Breast epithelium (tissue), 4 donors: ENCODE results near the gene GRPR. TPM values are rescaled to one million over a fixed set of nuclear protein-coding genes. Genes with fewer than 3 reads are reported as not detected.
A peak's percentile ranks its signal among the peaks of the same experiment; 100 is the strongest.

Experiments used
- DNase-seq, 2 donors: peaks; one replicate each; pipeline ENCODE4 v3.0.0-alpha.2; 2019; ENCODE audit warnings: low spot score in 2 of 2
- H3K27ac ChIP-seq, 2 donors: fragments of 200-600 bp; sonication (generic) in 1 of 2; one replicate each; pipeline ENCODE4 v1.5.1; 2016 to 2019; ENCODE audit warnings: mild to moderate bottlenecking in 1 of 2
- H3K27me3 ChIP-seq, 2 donors: fragments of 200-600 bp; sonication (generic) in 1 of 2; one replicate each; pipeline versions ENCODE4 v1.5.1 to v1.6.0; 2017 to 2019; ENCODE audit warnings: control low read depth in 1 of 2, mild to moderate bottlenecking in 1 of 2
- H3K36me3 ChIP-seq: fragments of 200-600 bp; one replicate; pipeline ENCODE4 v1.5.1; 2019
- H3K4me1 ChIP-seq, 2 donors: fragments of 200-600 bp; sonication (generic); one replicate each; pipeline ENCODE4 v1.5.1; 2016 to 2019; ENCODE audit warnings: control low read depth in 1 of 2
- H3K4me3 ChIP-seq, 3 donors: fragments of 200-600 bp; sonication (generic); 1 replicate in 2 of 3; 2 replicates in 1 of 3; pipeline ENCODE4 v1.5.1; 2016 to 2019; ENCODE audit warnings: mild to moderate bottlenecking in 3 of 3, moderate library complexity in 2 of 3
- H3K9me3 ChIP-seq, 2 donors: fragments of 200-600 bp; sonication (generic) in 1 of 2; one replicate each; pipeline ENCODE4 v1.5.1; 2016 to 2019; ENCODE audit warnings: control low read depth in 1 of 2
- POLR2A ChIP-seq: fragments of 450-650 bp; IDR thresholded peaks from one replicate; pipeline ENCODE4 v1.6.1; 2016; ENCODE audit warnings: antibody characterized with exemption, mild to moderate bottlenecking, moderate library complexity
- POLR2AphosphoS5 ChIP-seq, 3 donors: sonication (generic); formaldehyde crosslinking; IDR thresholded peaks; one replicate each; pipeline ENCODE4 v1.6.1; 2017; ENCODE audit warnings: antibody characterized with exemption in 3 of 3
- intact Hi-C: fragments of 100-400 bp; cut with DNase I; formaldehyde crosslinking; loops from one replicate; pipeline ENCODE4 v1.15.1; 2023; ENCODE audit warnings: low total_unique reads
- total RNA-seq, 3 donors: library from RNA; depleted of rRNA; stranded (reverse); fragments of >200 nt; gene quantifications; one replicate each; pipeline ENCODE4 v1.1.0, GENCODE V29; 2016
- TF ChIP-seq, protein P1 (sequence below), 3 donors: fragments of 450-650 bp; IDR thresholded peaks; one replicate each; pipeline ENCODE4 v1.5.1; 2016 to 2017; ENCODE audit warnings: antibody characterized with exemption in 3 of 3, mild to moderate bottlenecking in 3 of 3, moderate library complexity in 3 of 3

The GRPR gene
- total RNA-seq: 1 to 10 TPM in 2 of 3 donors, not detected in 1; 5.3 to 6.2 TPM

- DNase-seq: peak; percentile 55 to 67
- intact Hi-C loops: no loop called here
- no peak for TF ChIP-seq POLR2AphosphoS5 (IDR thresholded peaks at IDR 0.05)
- TF ChIP-seq, protein P1, sequence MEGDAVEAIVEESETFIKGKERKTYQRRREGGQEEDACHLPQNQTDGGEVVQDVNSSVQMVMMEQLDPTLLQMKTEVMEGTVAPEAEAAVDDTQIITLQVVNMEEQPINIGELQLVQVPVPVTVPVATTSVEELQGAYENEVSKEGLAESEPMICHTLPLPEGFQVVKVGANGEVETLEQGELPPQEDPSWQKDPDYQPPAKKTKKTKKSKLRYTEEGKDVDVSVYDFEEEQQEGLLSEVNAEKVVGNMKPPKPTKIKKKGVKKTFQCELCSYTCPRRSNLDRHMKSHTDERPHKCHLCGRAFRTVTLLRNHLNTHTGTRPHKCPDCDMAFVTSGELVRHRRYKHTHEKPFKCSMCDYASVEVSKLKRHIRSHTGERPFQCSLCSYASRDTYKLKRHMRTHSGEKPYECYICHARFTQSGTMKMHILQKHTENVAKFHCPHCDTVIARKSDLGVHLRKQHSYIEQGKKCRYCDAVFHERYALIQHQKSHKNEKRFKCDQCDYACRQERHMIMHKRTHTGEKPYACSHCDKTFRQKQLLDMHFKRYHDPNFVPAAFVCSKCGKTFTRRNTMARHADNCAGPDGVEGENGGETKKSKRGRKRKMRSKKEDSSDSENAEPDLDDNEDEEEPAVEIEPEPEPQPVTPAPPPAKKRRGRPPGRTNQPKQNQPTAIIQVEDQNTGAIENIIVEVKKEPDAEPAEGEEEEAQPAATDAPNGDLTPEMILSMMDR (IDR thresholded peaks at IDR 0.05): peak in 2 of 3 donors; percentile 48 to 50
Measured at GRCh38 chrX:16123222-16123786, at the start of gene GRPR. Gene GRPR, plus strand, starts transcription at chrX:16123565. Its CDS starts 389 bp downstream, at chrX:16123954.

GRCh38 chrX:16075087-16075486 lies 48.3 kb upstream of the GRPR start:
- H3K27me3 ChIP-seq: peaks cover 0 to 15% of the 10 kb centered on the region in 2 donors
- H3K36me3 ChIP-seq: no peaks in the 10 kb centered on the region
- no peak for DNase-seq
- no peak overlapping the region for H3K4me3 ChIP-seq
- intact Hi-C loops: no loop called here
- TF ChIP-seq, protein P1 (IDR thresholded peaks at IDR 0.05): no peak
- TF ChIP-seq POLR2A (no peak), POLR2AphosphoS5 (IDR thresholded peaks at IDR 0.05) (no peak)
- H3K9me3 ChIP-seq: peaks cover 0 to 12% of the 10 kb centered on the region in 2 donors
- H3K27ac ChIP-seq: no peak overlapping the region
- H3K4me1 ChIP-seq: no peaks in the 10 kb centered on the region

More at GRCh38 chrX:16123222-16123786, at the start of gene GRPR:
- Histone ChIP-seq H3K36me3 (no peaks in the 10 kb centered on the region), H3K27ac (no peak within 1 kb of the TSS), H3K9me3 (peaks cover 0 to 7% of the 10 kb centered on the region in 2 donors), H3K4me3 (no peak within 1 kb of the TSS), H3K4me1 (no peaks in the 10 kb centered on the region), H3K27me3 (peaks cover 0 to 34% of the 10 kb centered on the region in 2 donors)

- DNase-seq: no peak
Measured at GRCh38 chrX:16076834-16077233, 46.5 kb upstream of the GRPR start.

DNA sequence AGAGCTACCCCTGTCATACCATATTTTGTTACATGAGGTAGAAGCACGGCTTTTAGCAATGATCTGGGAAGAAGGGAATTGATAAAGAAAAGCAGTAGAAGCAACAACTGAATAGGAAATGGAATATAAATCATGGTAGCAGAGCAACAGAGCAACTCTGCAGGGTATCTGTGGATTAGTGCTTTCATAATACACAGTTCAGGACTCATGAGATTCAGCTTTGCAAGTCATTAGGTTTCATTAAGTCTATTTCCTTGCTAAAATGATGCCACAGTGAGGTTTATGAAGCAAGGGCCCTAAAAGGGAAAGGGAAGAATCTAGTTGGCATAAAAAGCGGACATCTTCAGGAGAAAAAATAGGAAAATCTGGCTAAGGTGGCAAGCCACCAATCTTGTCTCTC lies 45.6 kb upstream of the GRPR start:
- Histone ChIP-seq H3K36me3 (no peaks in the 10 kb centered on the region), H3K27me3 (peaks cover 0 to 28% of the 10 kb centered on the region in 2 donors), H3K4me1 (no peaks in the 10 kb centered on the region), H3K27ac (no peak overlapping the region), H3K9me3 (no peaks in the 10 kb centered on the region), H3K4me3 (no peak overlapping the region)
- no peak for DNase-seq
- intact Hi-C loops: no loop called here
- TF ChIP-seq POLR2AphosphoS5 (IDR thresholded peaks at IDR 0.05) (no peak), POLR2A (no peak)
- TF ChIP-seq, protein P1 (IDR thresholded peaks at IDR 0.05): no peak

More at GRCh38 chrX:16076834-16077233, 46.5 kb upstream of the GRPR start:
- intact Hi-C loops: no loop called here
- Histone ChIP-seq H3K9me3 (peaks cover 0 to 3% of the 10 kb centered on the region in 2 donors), H3K27ac (no peak overlapping the region), H3K36me3 (no peaks in the 10 kb centered on the region), H3K27me3 (peaks cover 0 to 21% of the 10 kb centered on the region in 2 donors), H3K4me3 (no peak overlapping the region), H3K4me1 (no peaks in the 10 kb centered on the region)
- TF ChIP-seq, protein P1 (IDR thresholded peaks at IDR 0.05): no peak
- no peak for TF ChIP-seq POLR2AphosphoS5 (IDR thresholded peaks at IDR 0.05)
- no peak for TF ChIP-seq POLR2A

GRCh38 chrX:16081357-16081756 lies 42.0 kb upstream of the GRPR start:
- Histone ChIP-seq H3K9me3 (no peaks in the 10 kb centered on the region), H3K27me3 (peaks cover 0 to 42% of the 10 kb centered on the region in 2 donors), H3K36me3 (no peaks in the 10 kb centered on the region), H3K4me1 (no peaks in the 10 kb centered on the region), H3K27ac (no peak overlapping the region), H3K4me3 (no peak overlapping the region)
- intact Hi-C loops: no loop called here
- DNase-seq: no peak
- TF ChIP-seq, protein P1 (IDR thresholded peaks at IDR 0.05): no peak
- TF ChIP-seq POLR2AphosphoS5 (IDR thresholded peaks at IDR 0.05) (no peak), POLR2A (no peak)
